Measurements from ENCODE around the gene INO80. TPM values are rescaled to one million over a fixed set of nuclear protein-coding genes. Genes with fewer than 3 reads are reported as not detected.

The INO80 gene
- total RNA-seq, 4 donors from 2014 or later = 29.4 to 45.9 (median 41.0) TPM

- Histone ChIP-seq H3K27me3 (no peaks in the 10 kb centered on the region), H3K27ac (no peak overlapping the region), H3K4me1 (no peaks in the 10 kb centered on the region), H3K36me3 (peaks cover 88% of the 10 kb centered on the region), H3K4me3 (no peak overlapping the region), H3K9me3 (no peaks in the 10 kb centered on the region)
- TF ChIP-seq EP300 (IDR thresholded peaks at IDR 0.05) = no peak
- no peak for TF ChIP-seq POLR2AphosphoS5 (IDR thresholded peaks at IDR 0.05)
- no peak for TF ChIP-seq POLR2A (IDR thresholded peaks at IDR 0.05)
- TF ChIP-seq, protein P1, sequence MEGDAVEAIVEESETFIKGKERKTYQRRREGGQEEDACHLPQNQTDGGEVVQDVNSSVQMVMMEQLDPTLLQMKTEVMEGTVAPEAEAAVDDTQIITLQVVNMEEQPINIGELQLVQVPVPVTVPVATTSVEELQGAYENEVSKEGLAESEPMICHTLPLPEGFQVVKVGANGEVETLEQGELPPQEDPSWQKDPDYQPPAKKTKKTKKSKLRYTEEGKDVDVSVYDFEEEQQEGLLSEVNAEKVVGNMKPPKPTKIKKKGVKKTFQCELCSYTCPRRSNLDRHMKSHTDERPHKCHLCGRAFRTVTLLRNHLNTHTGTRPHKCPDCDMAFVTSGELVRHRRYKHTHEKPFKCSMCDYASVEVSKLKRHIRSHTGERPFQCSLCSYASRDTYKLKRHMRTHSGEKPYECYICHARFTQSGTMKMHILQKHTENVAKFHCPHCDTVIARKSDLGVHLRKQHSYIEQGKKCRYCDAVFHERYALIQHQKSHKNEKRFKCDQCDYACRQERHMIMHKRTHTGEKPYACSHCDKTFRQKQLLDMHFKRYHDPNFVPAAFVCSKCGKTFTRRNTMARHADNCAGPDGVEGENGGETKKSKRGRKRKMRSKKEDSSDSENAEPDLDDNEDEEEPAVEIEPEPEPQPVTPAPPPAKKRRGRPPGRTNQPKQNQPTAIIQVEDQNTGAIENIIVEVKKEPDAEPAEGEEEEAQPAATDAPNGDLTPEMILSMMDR (IDR thresholded peaks at IDR 0.05) = no peak
- WGBS = 97% methylated on average over 2 of the region's 2 CpGs
- DNase-seq (ENCODE audit: low spot score in 2 of 2) = no peak
Measured at GRCh38 chr15:41051139-41051538, 64.9 kb downstream of the INO80 start.

GRCh38 chr15:41048852-41049251 is 67.2 kb downstream of the INO80 start:
- Histone ChIP-seq H3K27ac (no peak overlapping the region), H3K9me3 (no peaks in the 10 kb centered on the region), H3K4me3 (no peak overlapping the region), H3K36me3 (peaks cover 85% of the 10 kb centered on the region), H3K4me1 (no peaks in the 10 kb centered on the region), H3K27me3 (no peaks in the 10 kb centered on the region)
- TF ChIP-seq, protein P1 (IDR thresholded peaks at IDR 0.05) = no peak
- no peak for TF ChIP-seq POLR2AphosphoS5 (IDR thresholded peaks at IDR 0.05)
- no peak for TF ChIP-seq POLR2A (IDR thresholded peaks at IDR 0.05)
- no peak for TF ChIP-seq EP300 (IDR thresholded peaks at IDR 0.05)
- WGBS = 93% methylated on average over 1 of the region's 1 CpG
- no peak for DNase-seq (ENCODE audit: low spot score in 2 of 2)

DNA sequence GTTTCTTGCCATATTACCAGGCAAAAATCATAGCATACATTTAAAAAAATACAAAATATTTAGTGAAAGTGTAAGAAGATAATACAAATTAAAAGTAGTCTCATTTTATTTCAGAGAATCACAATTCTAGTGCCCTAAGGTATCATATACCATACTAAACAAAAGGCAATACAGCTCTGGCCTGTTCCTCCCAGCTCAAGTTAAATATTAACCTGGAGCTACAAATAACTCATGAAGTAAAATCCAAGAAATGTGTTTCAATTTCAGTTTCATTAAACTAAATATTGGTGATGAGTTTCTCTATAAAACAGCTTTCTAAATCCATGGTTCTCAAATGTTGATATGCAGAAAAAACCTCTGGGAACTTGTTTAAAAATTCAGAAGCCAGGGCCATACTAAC is 67.7 kb downstream of the INO80 start:
- H3K4me3 ChIP-seq = no peak overlapping the region
- TF ChIP-seq POLR2AphosphoS5 (IDR thresholded peaks at IDR 0.05) (no peak), POLR2A (IDR thresholded peaks at IDR 0.05) (no peak), EP300 (IDR thresholded peaks at IDR 0.05) (no peak)
- TF ChIP-seq, protein P1 (IDR thresholded peaks at IDR 0.05) = no peak
- no peaks in the 10 kb centered on the region for H3K9me3 ChIP-seq
- no peak for DNase-seq (ENCODE audit: low spot score in 2 of 2)
- peaks cover 85% of the 10 kb centered on the region for H3K36me3 ChIP-seq
- no peaks in the 10 kb centered on the region for H3K27me3 ChIP-seq
- no peak overlapping the region for H3K27ac ChIP-seq
- H3K4me1 ChIP-seq = no peaks in the 10 kb centered on the region

GRCh38 chr15:41047474-41047873 is 68.6 kb downstream of the INO80 start:
- Histone ChIP-seq H3K36me3 (peaks cover 83% of the 10 kb centered on the region), H3K4me1 (no peaks in the 10 kb centered on the region), H3K27me3 (no peaks in the 10 kb centered on the region), H3K9me3 (no peaks in the 10 kb centered on the region), H3K27ac (no peak overlapping the region), H3K4me3 (no peak overlapping the region)
- 100% methylated on average over 1 of the region's 1 CpG for WGBS
- no peak for TF ChIP-seq EP300 (IDR thresholded peaks at IDR 0.05)
- DNase-seq (ENCODE audit: low spot score in 2 of 2) = no peak

GRCh38 chr15:41043276-41043951 is 72.7 kb downstream of the INO80 start:
- peaks cover 73% of the 10 kb centered on the region for H3K36me3 ChIP-seq
- no peak for DNase-seq (ENCODE audit: low spot score in 2 of 2)
- no peaks in the 10 kb centered on the region for H3K27me3 ChIP-seq
- H3K4me1 ChIP-seq = no peaks in the 10 kb centered on the region
- 92% methylated on average over 1 of the region's 1 CpG for WGBS
- no peak overlapping the region for H3K4me3 ChIP-seq
- H3K27ac ChIP-seq = no peak overlapping the region
- TF ChIP-seq POLR2AphosphoS5 (IDR thresholded peaks at IDR 0.05) (no peak), POLR2A (IDR thresholded peaks at IDR 0.05) (no peak), EP300 (IDR thresholded peaks at IDR 0.05) (no peak)
- TF ChIP-seq, protein P1 (IDR thresholded peaks at IDR 0.05) = no peak
- H3K9me3 ChIP-seq = no peaks in the 10 kb centered on the region

- no peaks in the 10 kb centered on the region for H3K4me1 ChIP-seq
- no peak overlapping the region for H3K4me3 ChIP-seq
- no peaks in the 10 kb centered on the region for H3K27me3 ChIP-seq
- 87% methylated on average over 5 of the region's 5 CpGs for WGBS
- peaks cover 68% of the 10 kb centered on the region for H3K36me3 ChIP-seq
- H3K27ac ChIP-seq = no peak overlapping the region
- H3K9me3 ChIP-seq = no peaks in the 10 kb centered on the region
- TF ChIP-seq POLR2AphosphoS5 (IDR thresholded peaks at IDR 0.05) (no peak), EP300 (IDR thresholded peaks at IDR 0.05) (no peak), POLR2A (IDR thresholded peaks at IDR 0.05) (no peak)
- TF ChIP-seq, protein P1 (IDR thresholded peaks at IDR 0.05) = no peak
- DNase-seq (ENCODE audit: low spot score in 2 of 2) = no peak
Measured at GRCh38 chr15:41042851-41043250, 73.2 kb downstream of the INO80 start.
